K562 (cell line): ENCODE measurements around the gene LPAR3. TPM values are rescaled to one million over a fixed set of nuclear protein-coding genes. Genes with fewer than 3 reads are reported as not detected.

Experiments used
- ATAC-seq: fragments of 200-7000 bp; cut with Tn5 transposase; 3 replicates; pipeline ENCODE4 v1.9.1; 2020; ENCODE audit warnings: moderate library complexity
- BruUV-seq: library from RNA; stranded (reverse); fragments of 400-500 nt; replicated peaks from 2 replicates; lab custom pipeline; 2021; lab: Mats Ljungman, UMichigan
- CTCF ChIA-PET: fragments of 300-600 bp; formaldehyde crosslinking; extraction: SDS; loops from one replicate; lab custom pipeline; 2021; ENCODE audit warnings: low intra/inter-chr PET ratio; lab: Yijun Ruan, JAX
- POLR2A ChIA-PET: fragments of 300-600, 350-650 bp; sonication (Branson Sonifier 250); formaldehyde crosslinking; extraction: SDS; loops from one replicate; lab custom pipeline; 2021; ENCODE audit warnings: antibody characterized with exemption, inconsistent platforms; lab: Yijun Ruan, JAX
- DNase-seq, 4 experiments: peaks; one replicate each; pipeline versions ENCODE4 v3.0.0 to v3.0.0-alpha.2; 2011 to 2018; ENCODE audit warnings: low spot score in 3 of 4, mixed read lengths in 3 of 4; ENCODE audit errors: extremely low read depth in 1 of 4
- FAIRE-seq: peaks from 2 replicates; lab custom pipeline; 2011; peaks lifted over from hg19 to GRCh38; lab: Jason Lieb, UNC
- H2AFZ ChIP-seq: 2 replicates; pipeline ENCODE4 v1.6.0; 2011; ENCODE audit warnings: low read depth, low read length, control low read depth, inconsistent platforms
- H3K27ac ChIP-seq: fragments of 200-600 bp; 3 replicates; pipeline ENCODE4 v1.8.0; 2011; ENCODE audit warnings: low read depth, mild to moderate bottlenecking, control low read depth, inconsistent platforms, low read length, moderate library complexity, mixed read lengths; ENCODE audit errors: extremely low read depth
- H3K27me3 ChIP-seq, 2 experiments: fragments of 300-600 bp in 1 of 2; 2 replicates in 1 of 2; 3 replicates in 1 of 2; pipeline versions ENCODE4 v1.6.0 to v1.8.0; 2011; ENCODE audit warnings: inconsistent platforms in 2 of 2, low read length in 2 of 2, mild to moderate bottlenecking in 1 of 2, mixed read lengths in 1 of 2, moderate library complexity in 1 of 2; ENCODE audit not compliant: control insufficient read depth in 2 of 2, insufficient read depth in 2 of 2
- H3K36me3 ChIP-seq: fragments of 300-600 bp; 3 replicates; pipeline ENCODE4 v1.8.0; 2011; ENCODE audit warnings: mild to moderate bottlenecking, low read length, inconsistent platforms; ENCODE audit not compliant: control insufficient read depth, insufficient read depth
- H3K4me1 ChIP-seq, 2 experiments: fragments of 200-600 bp in 1 of 2; replicated peaks in 1 of 2; 2 replicates in 1 of 2; 3 replicates in 1 of 2; pipeline versions ENCODE4 v1.5.1 to v1.8.0; 2011; ENCODE audit warnings: inconsistent platforms in 2 of 2, low read length in 2 of 2, mild to moderate bottlenecking in 1 of 2, mixed read lengths in 1 of 2, moderate library complexity in 1 of 2; ENCODE audit not compliant: control insufficient read depth in 2 of 2, insufficient read depth in 2 of 2
- H3K4me2 ChIP-seq: 2 replicates; pipeline ENCODE4 v1.6.1; 2011; ENCODE audit warnings: low read length, control low read depth, inconsistent platforms, mixed read lengths; ENCODE audit not compliant: insufficient read depth
- H3K4me3 ChIP-seq: fragments of 200-600 bp; sonication (generic), shearing (Covaris generic); 2 replicates; pipeline ENCODE4 v1.5.1; 2016; ENCODE audit warnings: control low read depth, inconsistent platforms
- H3K79me2 ChIP-seq: fragments of 200-600 bp; 3 replicates; pipeline ENCODE4 v1.8.0; 2011; ENCODE audit warnings: low read length, inconsistent platforms; ENCODE audit not compliant: control insufficient read depth, insufficient read depth
- H3K9ac ChIP-seq, 2 experiments: 2 replicates each; pipeline versions ENCODE4 v1.6.0 to v1.6.1; 2011; ENCODE audit warnings: low read depth in 2 of 2, low read length in 2 of 2, control low read depth in 1 of 2, inconsistent platforms in 1 of 2, mild to moderate bottlenecking in 1 of 2, mixed read lengths in 1 of 2; ENCODE audit not compliant: insufficient read depth in 1 of 2
- H3K9me1 ChIP-seq: one replicate; pipeline ENCODE4 v1.6.0; 2011; ENCODE audit warnings: inconsistent platforms, mild to moderate bottlenecking, low read length, moderate library complexity; ENCODE audit not compliant: control insufficient read depth, insufficient read depth
- H3K9me3 ChIP-seq: replicated peaks from 2 replicates; pipeline ENCODE4 v1.5.1; 2011; ENCODE audit warnings: low read depth, low read length, inconsistent platforms; ENCODE audit not compliant: control insufficient read depth, insufficient read depth
- H4K20me1 ChIP-seq: replicated peaks from 2 replicates; pipeline ENCODE4 v1.6.1; 2011; ENCODE audit warnings: low read length, inconsistent platforms, mixed read lengths; ENCODE audit not compliant: control insufficient read depth, insufficient read depth
- ARID3A ChIP-seq: IDR thresholded peaks from 2 replicates; pipeline ENCODE4 v1.6.1; 2012; ENCODE audit warnings: low read depth, low read length, improper control_type of control experiment, borderline replicate concordance
- ATF7 ChIP-seq: fragments of 450-650 bp; IDR thresholded peaks from 2 replicates; pipeline ENCODE4 v1.7.1; 2014; ENCODE audit warnings: mild to moderate bottlenecking, moderate library complexity
- CHD2 ChIP-seq: IDR thresholded peaks from 2 replicates; pipeline ENCODE4 v1.6.1; 2011; ENCODE audit warnings: low read depth, low read length
- FOXJ2 ChIP-seq: fragments of 200-800 bp; sonication (Bioruptor generic); IDR thresholded peaks from 2 replicates; pipeline ENCODE4 v1.6.1; 2016; ENCODE audit warnings: missing genetic modification characterization, missing compliant biosample characterization
- HDAC8 ChIP-seq: fragments of 450-650 bp; IDR thresholded peaks from 2 replicates; pipeline ENCODE4 v1.6.1; 2016; ENCODE audit warnings: mild to moderate bottlenecking, missing genetic modification characterization, moderate library complexity, missing compliant biosample characterization
- KDM5B ChIP-seq: fragments of 200-600 bp; sonication (generic); IDR thresholded peaks from 2 replicates; pipeline ENCODE4 v1.6.1; 2012; ENCODE audit warnings: low read depth, mild to moderate bottlenecking, moderate library complexity, low read length, control low read depth, inconsistent platforms; ENCODE audit not compliant: insufficient replicate concordance
- MEF2D ChIP-seq: conservative IDR thresholded peaks from 2 replicates; pipeline ENCODE4 v1.6.1; 2016; ENCODE audit warnings: low read depth, missing genetic modification characterization, missing compliant biosample characterization
- NBN ChIP-seq: fragments of 450-650 bp; IDR thresholded peaks from 2 replicates; pipeline ENCODE4 v1.6.1; 2016; ENCODE audit warnings: low read depth, mild to moderate bottlenecking
- PML ChIP-seq: IDR thresholded peaks from 2 replicates; pipeline ENCODE4 v1.6.1; 2012; ENCODE audit warnings: low read length, inconsistent platforms
- RCOR1 ChIP-seq, 2 experiments: IDR thresholded peaks; 2 replicates each; pipeline ENCODE4 v1.6.1; 2012; ENCODE audit warnings: low read depth in 2 of 2, low read length in 2 of 2, borderline replicate concordance in 1 of 2, improper control_type of control experiment in 1 of 2
- SMARCA4 ChIP-seq: fragments of 450-650 bp; IDR thresholded peaks from 2 replicates; pipeline ENCODE4 v1.6.1; 2016
- SP1 ChIP-seq: sonication (generic); formaldehyde crosslinking; IDR thresholded peaks from 2 replicates; pipeline ENCODE4 v1.8.1; 2022; ENCODE audit warnings: mild to moderate bottlenecking, missing genetic modification reagents
- TOE1 ChIP-seq, 2 experiments: fragments of 450-650 bp in 1 of 2; sonication (generic) in 1 of 2; formaldehyde crosslinking in 1 of 2; IDR thresholded peaks; 2 replicates each; pipeline versions ENCODE4 v1.7.1 to v1.8.0; 2016 to 2022; ENCODE audit warnings: borderline replicate concordance in 2 of 2, mild to moderate bottlenecking in 2 of 2, antibody characterized with exemption in 1 of 2, inconsistent platforms in 1 of 2, low read depth in 1 of 2, missing genetic modification reagents in 1 of 2, moderate library complexity in 1 of 2
- ZBTB8A ChIP-seq: fragments of 450-650 bp; IDR thresholded peaks from 2 replicates; pipeline ENCODE4 v1.6.1; 2018; ENCODE audit warnings: mild to moderate bottlenecking, moderate library complexity; ENCODE audit not compliant: partially characterized antibody
- ZEB2 ChIP-seq: fragments of 450-650 bp; IDR thresholded peaks from 2 replicates; pipeline ENCODE4 v1.6.1; 2016
- ZNF12 ChIP-seq: sonication (generic); formaldehyde crosslinking; IDR thresholded peaks from 2 replicates; pipeline ENCODE4 v1.4.0; 2020; ENCODE audit warnings: mild to moderate bottlenecking, missing genetic modification reagents
- ZNF316 ChIP-seq: fragments of 450-650 bp; IDR thresholded peaks from 2 replicates; pipeline ENCODE4 v1.6.1; 2016
- ZNF717 ChIP-seq: fragments of 250-450 bp; sonication (Bioruptor Pico); IDR thresholded peaks from 2 replicates; pipeline ENCODE4 v1.5.0; 2021
- WGBS: fragments of 100-300 bp; shearing (Covaris generic); methylation state at CpG from one replicate; pipeline ENCODE4 v1.1.6; 2016; ENCODE audit warnings: low coverage, mixed read lengths; ENCODE audit not compliant: insufficient coverage; ENCODE audit errors: missing lambda C conversion rate; 5-methylcytosine and 5-hydroxymethylcytosine counted together
- in situ Hi-C: fragments of 300-500 bp; cut with MboI; formaldehyde crosslinking; loops from 4 replicates; pipeline ENCODE4 v1.15.0; 2018; ENCODE audit warnings: inconsistent platforms, mixed read lengths
- intact Hi-C: fragments of 100-400 bp; cut with micrococcal nuclease; formaldehyde crosslinking; loops from 2 replicates; pipeline ENCODE4 v1.14.2; 2022
- polyA plus RNA-seq, 8 experiments: library from polyadenylated mRNA; depleted of rRNA in 4 of 8; stranded (reverse) in 5 of 8; unstranded in 3 of 8; fragments of >200 nt; fragmentation: Nextera tagmentation in 2 of 8; fragmentation: Illumina TruSeq in 1 of 8; extraction: Ambion mirVana in 2 of 8; extraction: Trizol in 1 of 8; gene quantifications; 2 replicates each; pipeline versions ENCODE4 v1.2.1 to v1.2.3, GENCODE V29; 2011 to 2014; ENCODE audit warnings: inconsistent platforms in 1 of 8, missing spikeins in 1 of 8
- total RNA-seq, 7 experiments: library from RNA; depleted of rRNA in 6 of 7; stranded (reverse); fragments of >200 nt in 6 of 7; fragmentation: Illumina TruSeq in 2 of 7; extraction: Trizol in 2 of 7; gene quantifications; 2 replicates each; pipeline versions ENCODE4 v1.2.1 to v1.2.3, GENCODE V29; 2011 to 2021; ENCODE audit warnings: low replicate concordance in 1 of 7

The LPAR3 gene
- total and polyA plus RNA-seq, 9 of the 15 experiments (the other 6 are each of a cell fraction or from before 2014, with no cell fraction given) = 0.11 TPM; not detected in 8

- Histone ChIP-seq H4K20me1 (no peaks in the 10 kb centered on the region), H3K4me3 (no peak overlapping the region), H2AFZ (no peak overlapping the region), H3K79me2 (no peaks in the 10 kb centered on the region)
- no TSS peak for BruUV-seq
- CTCF ChIA-PET = no interaction called here
- no peak for TF ChIP-seq SP1 (CRISPR knock-in tag)
- TF ChIP-seq CHD2 = no peak
- TF ChIP-seq HDAC8 (tag) = no peak
- no peak for TF ChIP-seq RCOR1 (IDR thresholded peaks at IDR 0.05; ENCODE audit: borderline replicate concordance in 1 of 2, low read depth in 2 of 2, low read length in 2 of 2)
- no peak for TF ChIP-seq NBN
- no peak for TF ChIP-seq ATF7
- no peak for TF ChIP-seq FOXJ2
- TF ChIP-seq, all 486 proteins: peak for 0
- POLR2A ChIA-PET = no interaction called here
- no peak overlapping the region for H3K9ac ChIP-seq
- no peaks in the 10 kb centered on the region for H3K4me1 ChIP-seq
- in situ Hi-C loops = loop anchor here (25.0 kb wide), 1 partner anchor 1017 kb away; no protein-coding TSS in a partner anchor
- H3K27me3 ChIP-seq = peaks cover 0 to 5% of the 10 kb centered on the region in 2 experiments; a peak in 1 of 5 replicates
- no peak for ATAC-seq
- no peak for DNase-seq
- intact Hi-C loops = no loop called here
- no peak for FAIRE-seq
- WGBS = 0% methylated on average over 1 of the region's 1 CpG
- no peak overlapping the region for H3K27ac ChIP-seq
- no peaks in the 10 kb centered on the region for H3K9me3 ChIP-seq
- no peaks in the 10 kb centered on the region for H3K36me3 ChIP-seq
- no peaks in the 10 kb centered on the region for H3K9me1 ChIP-seq
- H3K4me2 ChIP-seq = no peak overlapping the region
Measured at GRCh38 chr1:84929581-84929980, 36.6 kb upstream of the LPAR3 start.

- no peak for ATAC-seq
- FAIRE-seq = no peak
- H3K4me2 ChIP-seq = no peak overlapping the region
- WGBS = 6% methylated on average over 4 of the region's 4 CpGs
- POLR2A ChIA-PET = no interaction called here
- BruUV-seq = no TSS peak
- H3K36me3 ChIP-seq = no peaks in the 10 kb centered on the region
- no peak overlapping the region for H3K27ac ChIP-seq
- H3K9me1 ChIP-seq = no peaks in the 10 kb centered on the region
- DNase-seq = no peak
- H3K9ac ChIP-seq = no peak overlapping the region
- H3K27me3 ChIP-seq = peaks cover 0 to 3% of the 10 kb centered on the region in 2 experiments; a peak in 1 of 5 replicates
- intact Hi-C loops (no loop called here), in situ Hi-C loops (loop anchor here (25.0 kb wide), 1 partner anchor 1017 kb away; no protein-coding TSS in a partner anchor)
- no peak overlapping the region for H3K4me3 ChIP-seq
- H3K79me2 ChIP-seq = no peaks in the 10 kb centered on the region
- no peaks in the 10 kb centered on the region for H3K9me3 ChIP-seq
- H3K4me1 ChIP-seq = no peaks in the 10 kb centered on the region
- CTCF ChIA-PET = no interaction called here
- H2AFZ ChIP-seq = no peak overlapping the region
- no peaks in the 10 kb centered on the region for H4K20me1 ChIP-seq
- TF ChIP-seq MEF2D = no peak
- TF ChIP-seq ZNF12 (CRISPR knock-in tag) = no peak
- no peak for TF ChIP-seq TOE1 (IDR thresholded peaks at IDR 0.05; ENCODE audit: borderline replicate concordance)
- no peak for TF ChIP-seq TOE1 (CRISPR knock-in tag; IDR thresholded peaks at IDR 0.05; ENCODE audit: borderline replicate concordance, low read depth)
- no peak for TF ChIP-seq KDM5B
- no peak for TF ChIP-seq PML
- no peak for TF ChIP-seq ZBTB8A
- no peak for TF ChIP-seq ZNF717 (CRISPR knock-in tag)
- no peak for TF ChIP-seq SMARCA4
- TF ChIP-seq ZNF316 = no peak
- no peak for TF ChIP-seq ARID3A
- TF ChIP-seq ZEB2 = no peak
Measured at GRCh38 chr1:84928979-84929378, 36.0 kb upstream of the LPAR3 start.
